ENCODE results near the gene TLR10. TPM values are rescaled to one million over a fixed set of nuclear protein-coding genes. Genes with fewer than 3 reads are reported as not detected.
"Not testable (repeated sequence)": the region's sequence is repeated elsewhere in the genome, so short reads cannot be mapped to it uniquely, and the experiment has no call there.

The TLR10 gene
- total RNA-seq, 1 donor from 2014 or later, result not detected

DNA sequence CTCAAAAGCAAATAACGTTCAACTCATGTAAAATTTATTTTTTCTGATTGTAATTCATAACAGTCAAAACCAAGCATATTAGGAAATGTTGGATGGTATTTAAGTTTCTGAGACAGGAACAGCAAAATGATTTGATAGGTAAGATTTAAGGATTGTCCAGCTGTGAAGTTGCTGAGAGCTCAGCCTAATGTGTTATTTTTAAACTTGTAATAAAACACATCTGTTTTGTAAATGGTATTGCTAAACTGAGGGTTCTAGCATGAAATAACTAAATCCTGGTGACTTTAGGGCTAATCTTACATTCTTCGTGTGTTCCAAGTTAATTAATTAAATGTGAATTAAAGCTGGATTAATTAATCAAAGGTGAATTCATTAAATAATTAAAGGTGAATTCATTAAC lies 13.3 kb downstream of the TLR10 start:
- no peak overlapping the region for H3K27ac Mint-ChIP-seq (ENCODE audit: unreplicated experiment)
- H3K9me3 Mint-ChIP-seq, result peaks cover 11% of the 10 kb centered on the region
- H3K4me1 Mint-ChIP-seq, result peaks cover 14% of the 10 kb centered on the region
- no peaks in the 10 kb centered on the region for H3K27me3 Mint-ChIP-seq (ENCODE audit: low read depth)
- H3K4me3 Mint-ChIP-seq, result no peak overlapping the region
- no peaks in the 10 kb centered on the region for H3K36me3 Mint-ChIP-seq (ENCODE audit: low read depth)
- DNase-seq (ENCODE audit: low read depth, low spot score), result no peak
- TF ChIP-seq, protein P1, sequence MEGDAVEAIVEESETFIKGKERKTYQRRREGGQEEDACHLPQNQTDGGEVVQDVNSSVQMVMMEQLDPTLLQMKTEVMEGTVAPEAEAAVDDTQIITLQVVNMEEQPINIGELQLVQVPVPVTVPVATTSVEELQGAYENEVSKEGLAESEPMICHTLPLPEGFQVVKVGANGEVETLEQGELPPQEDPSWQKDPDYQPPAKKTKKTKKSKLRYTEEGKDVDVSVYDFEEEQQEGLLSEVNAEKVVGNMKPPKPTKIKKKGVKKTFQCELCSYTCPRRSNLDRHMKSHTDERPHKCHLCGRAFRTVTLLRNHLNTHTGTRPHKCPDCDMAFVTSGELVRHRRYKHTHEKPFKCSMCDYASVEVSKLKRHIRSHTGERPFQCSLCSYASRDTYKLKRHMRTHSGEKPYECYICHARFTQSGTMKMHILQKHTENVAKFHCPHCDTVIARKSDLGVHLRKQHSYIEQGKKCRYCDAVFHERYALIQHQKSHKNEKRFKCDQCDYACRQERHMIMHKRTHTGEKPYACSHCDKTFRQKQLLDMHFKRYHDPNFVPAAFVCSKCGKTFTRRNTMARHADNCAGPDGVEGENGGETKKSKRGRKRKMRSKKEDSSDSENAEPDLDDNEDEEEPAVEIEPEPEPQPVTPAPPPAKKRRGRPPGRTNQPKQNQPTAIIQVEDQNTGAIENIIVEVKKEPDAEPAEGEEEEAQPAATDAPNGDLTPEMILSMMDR (conservative IDR thresholded peaks at IDR 0.05), result no peak

DNA sequence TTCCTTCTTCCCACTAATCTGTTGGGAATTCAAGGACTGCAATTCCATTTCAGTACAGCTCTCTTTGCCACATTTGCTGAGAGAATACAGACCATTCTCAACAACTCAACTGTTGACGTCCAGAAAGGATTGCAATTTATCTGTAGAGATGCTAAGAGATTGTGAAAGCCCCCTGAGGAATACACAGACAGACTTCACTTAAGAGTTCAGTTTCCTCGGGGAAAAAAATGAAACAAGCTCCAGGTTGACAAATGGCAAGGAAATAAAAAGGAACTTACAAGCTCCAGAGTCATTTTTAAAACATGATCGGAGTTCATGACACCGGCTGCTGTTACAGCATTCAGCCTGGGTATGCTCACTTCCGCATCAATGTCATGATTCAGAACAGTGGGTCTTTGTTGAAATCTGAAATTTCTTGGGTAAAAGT lies 13.8 kb downstream of the TLR10 start:
- Mint-ChIP-seq H3K36me3 (ENCODE audit: low read depth) (no peaks in the 10 kb centered on the region), H3K4me1 (peaks cover 14% of the 10 kb centered on the region), H3K27me3 (ENCODE audit: low read depth) (no peaks in the 10 kb centered on the region), H3K27ac (ENCODE audit: unreplicated experiment) (no peak overlapping the region), H3K9me3 (peaks cover 11% of the 10 kb centered on the region), H3K4me3 (no peak overlapping the region)
- TF ChIP-seq, protein P1 (conservative IDR thresholded peaks at IDR 0.05), result no peak
- DNase-seq (ENCODE audit: low read depth, low spot score), result no peak

DNA sequence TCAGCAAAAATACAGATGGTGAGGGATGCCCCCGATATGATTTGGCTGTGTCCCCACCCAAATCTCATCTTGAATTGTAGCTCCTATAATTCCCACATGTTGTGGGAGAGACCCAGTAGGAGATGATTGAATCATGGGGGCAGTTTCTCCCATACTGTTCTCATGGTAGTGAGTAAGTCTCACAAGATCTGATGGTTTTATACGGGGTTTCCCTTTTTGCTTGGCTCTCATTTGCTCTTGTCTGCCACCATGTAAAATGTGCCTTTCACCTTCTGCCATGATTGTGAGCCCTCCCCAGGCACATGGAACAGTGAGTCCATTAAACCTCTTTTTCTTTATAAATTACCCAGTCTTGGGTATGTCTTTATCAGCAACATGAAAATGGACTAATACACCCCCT lies 15.8 kb downstream of the TLR10 start:
- peaks cover 14% of the 10 kb centered on the region for H3K4me1 Mint-ChIP-seq
- not testable (repeated sequence) for DNase-seq (ENCODE audit: low read depth, low spot score); H3K4me3 Mint-ChIP-seq; H3K27ac Mint-ChIP-seq (ENCODE audit: unreplicated experiment); H3K27me3 Mint-ChIP-seq (ENCODE audit: low read depth); H3K36me3 Mint-ChIP-seq (ENCODE audit: low read depth); H3K9me3 Mint-ChIP-seq

DNA sequence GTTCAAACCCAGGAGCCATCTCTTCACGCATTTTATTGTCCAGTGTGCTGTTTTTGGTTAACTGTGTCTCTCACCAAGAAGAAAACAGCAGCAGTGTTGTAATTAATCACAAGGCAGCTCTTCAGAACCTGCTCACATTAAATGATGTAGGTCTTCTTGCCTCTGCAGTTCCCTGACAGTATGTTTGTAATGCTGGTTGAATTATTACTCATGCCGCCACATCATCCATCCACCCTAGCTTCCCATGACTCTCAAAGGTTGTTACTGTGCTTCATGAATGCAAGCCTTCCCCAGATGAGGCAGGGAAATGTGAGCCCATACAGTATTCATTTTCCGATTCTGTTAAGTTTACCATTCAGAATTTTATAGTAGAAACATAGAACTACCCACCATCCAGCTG lies 17.4 kb downstream of the TLR10 start:
- Mint-ChIP-seq H3K4me1 (peaks cover 18% of the 10 kb centered on the region), H3K4me3 (no peak overlapping the region), H3K27me3 (ENCODE audit: low read depth) (no peaks in the 10 kb centered on the region), H3K9me3 (peaks cover 8% of the 10 kb centered on the region), H3K36me3 (ENCODE audit: low read depth) (no peaks in the 10 kb centered on the region), H3K27ac (ENCODE audit: unreplicated experiment) (no peak overlapping the region)
- no peak for DNase-seq (ENCODE audit: low read depth, low spot score)
- TF ChIP-seq, protein P1 (conservative IDR thresholded peaks at IDR 0.05), result no peak

DNA sequence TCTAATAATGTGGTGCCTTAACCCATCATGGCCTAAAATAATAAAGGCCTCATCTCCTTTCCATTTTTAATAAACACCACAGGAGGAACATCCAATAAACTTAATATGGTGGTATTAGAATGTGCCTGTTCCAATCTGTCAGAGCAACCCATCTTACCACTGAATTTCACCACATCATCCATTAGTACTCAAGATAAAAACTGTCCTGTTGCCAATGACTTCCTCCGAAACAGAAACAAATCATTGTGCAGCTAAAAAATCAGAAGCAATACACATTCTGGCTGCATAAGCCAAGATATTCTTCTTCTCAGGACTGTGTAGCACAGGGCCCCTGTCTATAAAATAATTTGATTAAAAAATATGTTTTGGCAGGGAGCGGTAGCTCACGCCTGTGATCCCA lies 18.5 kb downstream of the TLR10 start:
- no peaks in the 10 kb centered on the region for H3K36me3 Mint-ChIP-seq (ENCODE audit: low read depth)
- H3K4me3 Mint-ChIP-seq, result no peak overlapping the region
- peaks cover 20% of the 10 kb centered on the region for H3K4me1 Mint-ChIP-seq
- no peak overlapping the region for H3K27ac Mint-ChIP-seq (ENCODE audit: unreplicated experiment)
- TF ChIP-seq, protein P1 (conservative IDR thresholded peaks at IDR 0.05), result no peak
- no peaks in the 10 kb centered on the region for H3K27me3 Mint-ChIP-seq (ENCODE audit: low read depth)
- DNase-seq (ENCODE audit: low read depth, low spot score), result no peak
- peaks cover 8% of the 10 kb centered on the region for H3K9me3 Mint-ChIP-seq

DNA sequence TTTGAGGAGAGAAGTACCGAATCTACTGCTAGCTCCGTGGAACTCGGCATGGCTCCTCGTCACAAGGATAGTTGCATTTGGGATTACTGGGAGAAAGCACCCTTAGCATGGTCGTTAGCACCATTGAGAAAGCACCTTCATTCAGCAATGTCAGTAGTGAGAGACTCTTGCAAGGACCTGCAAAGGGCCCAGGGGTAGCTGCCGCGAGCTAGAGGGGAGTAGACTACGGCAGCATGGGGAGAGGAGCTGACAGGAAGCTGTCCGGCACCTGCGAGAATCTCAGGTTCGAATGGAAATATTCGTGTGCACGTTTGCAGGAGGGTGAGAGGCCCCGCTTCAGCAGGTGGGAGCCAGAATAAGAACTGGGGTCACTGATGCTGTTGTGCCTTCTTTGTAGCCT lies 20.2 kb downstream of the TLR10 start:
- H3K4me3 Mint-ChIP-seq, result no peak overlapping the region
- DNase-seq (ENCODE audit: low read depth, low spot score), result no peak

More for the DNA sequence above, 20.2 kb downstream of the TLR10 start:
- TF ChIP-seq, protein P1 (conservative IDR thresholded peaks at IDR 0.05), result no peak
- H3K27ac Mint-ChIP-seq (ENCODE audit: unreplicated experiment), result no peak overlapping the region
- peaks cover 6% of the 10 kb centered on the region for H3K9me3 Mint-ChIP-seq
- no peaks in the 10 kb centered on the region for H3K36me3 Mint-ChIP-seq (ENCODE audit: low read depth)
- H3K4me1 Mint-ChIP-seq, result peaks cover 15% of the 10 kb centered on the region
- H3K27me3 Mint-ChIP-seq (ENCODE audit: low read depth), result no peaks in the 10 kb centered on the region
